AG10803 (cell line): ENCODE results near the gene KCNT2.

Experiments
- DNase-seq: peaks from one replicate; pipeline ENCODE4 v3.0.0; 2010; ENCODE audit warnings: low read depth
- H3K4me3 ChIP-seq: 2 replicates; pipeline ENCODE4 v1.5.1; 2011; ENCODE audit warnings: mild to moderate bottlenecking, low read length, control low read depth
- TF ChIP-seq, protein P1 (sequence below): conservative IDR thresholded peaks from 2 replicates; pipeline ENCODE4 v1.5.1; 2011; ENCODE audit warnings: mild to moderate bottlenecking, low read length, control low read depth, inconsistent platforms

KCNT2 gene

DNA sequence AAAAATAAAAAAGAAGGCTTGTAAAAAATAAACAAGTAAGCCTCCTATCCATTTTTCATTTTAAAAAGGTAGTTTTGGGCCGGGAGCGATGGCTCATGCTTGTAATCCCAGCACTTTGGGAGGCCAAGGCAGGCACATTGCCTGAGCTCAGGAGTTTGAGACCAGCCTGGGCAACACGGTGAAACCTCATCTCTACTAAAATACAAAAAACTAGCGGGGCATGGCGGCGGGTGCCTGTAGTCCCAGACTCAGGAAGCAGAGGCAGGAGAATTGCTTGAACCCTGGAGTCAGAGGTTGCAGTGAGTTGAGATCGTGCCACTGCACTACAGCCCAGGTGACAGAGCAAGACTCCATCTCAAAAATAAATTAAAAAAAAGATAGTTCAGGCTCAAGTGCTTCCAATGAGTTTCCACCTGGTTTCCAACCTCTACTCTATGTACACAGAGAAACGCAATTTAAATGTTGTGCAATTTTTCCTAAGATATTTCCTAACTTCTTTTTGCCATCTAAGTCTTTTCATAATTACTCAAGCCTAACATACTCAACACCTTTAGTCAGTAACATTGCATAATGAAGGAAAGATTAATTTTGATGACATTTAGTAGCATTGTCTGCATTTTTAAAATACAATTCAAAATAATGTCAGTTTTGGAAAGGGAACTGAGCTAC is 106.3 kb downstream of the KCNT2 start:
- DNase-seq = no peak
- TF ChIP-seq, protein P1, sequence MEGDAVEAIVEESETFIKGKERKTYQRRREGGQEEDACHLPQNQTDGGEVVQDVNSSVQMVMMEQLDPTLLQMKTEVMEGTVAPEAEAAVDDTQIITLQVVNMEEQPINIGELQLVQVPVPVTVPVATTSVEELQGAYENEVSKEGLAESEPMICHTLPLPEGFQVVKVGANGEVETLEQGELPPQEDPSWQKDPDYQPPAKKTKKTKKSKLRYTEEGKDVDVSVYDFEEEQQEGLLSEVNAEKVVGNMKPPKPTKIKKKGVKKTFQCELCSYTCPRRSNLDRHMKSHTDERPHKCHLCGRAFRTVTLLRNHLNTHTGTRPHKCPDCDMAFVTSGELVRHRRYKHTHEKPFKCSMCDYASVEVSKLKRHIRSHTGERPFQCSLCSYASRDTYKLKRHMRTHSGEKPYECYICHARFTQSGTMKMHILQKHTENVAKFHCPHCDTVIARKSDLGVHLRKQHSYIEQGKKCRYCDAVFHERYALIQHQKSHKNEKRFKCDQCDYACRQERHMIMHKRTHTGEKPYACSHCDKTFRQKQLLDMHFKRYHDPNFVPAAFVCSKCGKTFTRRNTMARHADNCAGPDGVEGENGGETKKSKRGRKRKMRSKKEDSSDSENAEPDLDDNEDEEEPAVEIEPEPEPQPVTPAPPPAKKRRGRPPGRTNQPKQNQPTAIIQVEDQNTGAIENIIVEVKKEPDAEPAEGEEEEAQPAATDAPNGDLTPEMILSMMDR = no peak
- H3K4me3 ChIP-seq = no peak overlapping the region

- DNase-seq = no peak
- TF ChIP-seq, protein P1 = no peak
- H3K4me3 ChIP-seq = no peak overlapping the region
Measured at GRCh38 chr1:196497817-196498216, 110.4 kb downstream of the KCNT2 start.

DNA sequence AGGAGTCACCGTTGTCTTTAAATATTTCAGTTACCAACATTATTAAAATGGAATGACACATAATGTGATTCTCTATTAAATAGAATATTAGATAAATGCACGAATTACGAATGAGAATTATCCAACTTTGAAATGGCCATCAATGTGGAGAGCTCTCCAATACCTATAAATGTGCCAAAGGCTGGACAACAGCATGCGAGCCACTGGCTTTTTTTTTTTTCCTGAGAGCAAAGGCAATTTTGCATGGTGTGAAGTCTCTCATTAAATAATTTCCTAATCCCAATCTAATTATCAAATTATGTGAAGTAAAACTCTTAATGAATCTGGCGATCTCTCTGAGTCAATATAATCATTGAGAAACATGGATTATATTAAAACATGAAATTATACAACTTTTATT is 113.5 kb downstream of the KCNT2 start:
- TF ChIP-seq, protein P1 = no peak
- no peak overlapping the region for H3K4me3 ChIP-seq
- no peak for DNase-seq

DNA sequence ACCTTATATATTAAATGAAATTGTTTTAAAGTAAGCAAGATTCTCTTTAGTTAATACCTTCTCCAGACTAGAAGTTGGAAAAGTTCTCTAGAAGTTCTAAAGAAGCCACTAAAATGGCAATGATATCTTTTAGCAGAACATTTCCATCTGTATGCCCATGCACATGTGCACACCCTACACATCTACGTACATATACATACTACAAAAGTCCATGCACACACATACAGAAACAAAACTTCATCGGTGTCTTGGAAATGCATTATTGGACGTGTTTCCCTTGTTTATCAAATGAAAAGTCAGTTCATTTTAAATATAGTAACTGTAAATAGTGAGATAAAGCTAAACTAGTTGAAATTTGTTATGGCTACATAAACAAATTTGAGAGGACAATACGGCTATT is 114.4 kb downstream of the KCNT2 start:
- H3K4me3 ChIP-seq = no peak overlapping the region
- TF ChIP-seq, protein P1 = no peak
- no peak for DNase-seq

DNA sequence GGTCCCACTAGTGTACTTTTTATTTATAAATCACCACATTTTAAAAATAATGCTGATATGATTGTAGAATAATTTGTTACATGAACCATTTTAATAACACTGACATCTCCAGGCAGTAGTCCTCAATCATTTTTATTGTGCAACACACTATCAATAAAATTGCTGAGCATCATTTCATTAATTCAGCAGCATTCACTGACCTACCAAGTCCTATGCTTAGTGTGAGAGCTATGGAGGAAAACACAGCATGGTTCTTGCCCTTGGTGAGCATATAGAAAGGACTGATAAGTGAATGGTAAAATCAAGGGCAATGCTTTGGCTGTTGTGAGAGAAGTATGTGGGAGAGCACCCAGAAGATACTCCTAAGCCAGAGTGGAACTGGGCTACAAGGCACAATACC is 119.7 kb downstream of the KCNT2 start:
- TF ChIP-seq, protein P1 = no peak
- no peak overlapping the region for H3K4me3 ChIP-seq
- DNase-seq = no peak

GRCh38 chr1:196486346-196486745 is 121.9 kb downstream of the KCNT2 start:
- TF ChIP-seq, protein P1 = no peak
- DNase-seq = no peak
- H3K4me3 ChIP-seq = no peak overlapping the region

- H3K4me3 ChIP-seq = no peak overlapping the region
- no peak for DNase-seq
- TF ChIP-seq, protein P1 = no peak
Measured at GRCh38 chr1:196481616-196482015, 126.6 kb downstream of the KCNT2 start.
